Non-pigmented ciliary epithelial cell (primary cell): Measurements from ENCODE around the gene SMIM43.
"Not testable (repeated sequence)": the region's sequence is repeated elsewhere in the genome, so short reads cannot be mapped to it uniquely, and the experiment has no call there.

Experiments
- DNase-seq: peaks from one replicate; pipeline ENCODE4 v3.0.0-alpha.2; 2010; ENCODE audit warnings: low read depth

The SMIM43 gene

DNA sequence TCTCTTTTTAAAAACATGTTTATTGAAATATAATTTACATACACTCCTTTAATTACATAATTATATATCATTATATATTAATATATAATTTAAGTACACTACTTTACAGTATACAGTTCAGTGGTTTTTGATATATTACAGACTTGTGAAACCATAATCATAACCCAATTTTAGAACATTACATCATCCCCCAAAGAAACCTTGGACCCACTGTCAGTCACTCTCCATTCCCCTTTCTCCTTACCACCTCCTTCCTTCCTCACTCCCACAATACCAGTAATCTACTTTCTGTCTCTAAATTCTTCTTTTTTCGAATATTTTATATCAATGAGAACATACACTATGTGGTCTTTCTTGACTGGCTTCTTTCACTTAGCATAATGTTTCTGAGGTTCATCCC lies 18.2 kb upstream of the SMIM43 start:
- no peak for DNase-seq

DNA sequence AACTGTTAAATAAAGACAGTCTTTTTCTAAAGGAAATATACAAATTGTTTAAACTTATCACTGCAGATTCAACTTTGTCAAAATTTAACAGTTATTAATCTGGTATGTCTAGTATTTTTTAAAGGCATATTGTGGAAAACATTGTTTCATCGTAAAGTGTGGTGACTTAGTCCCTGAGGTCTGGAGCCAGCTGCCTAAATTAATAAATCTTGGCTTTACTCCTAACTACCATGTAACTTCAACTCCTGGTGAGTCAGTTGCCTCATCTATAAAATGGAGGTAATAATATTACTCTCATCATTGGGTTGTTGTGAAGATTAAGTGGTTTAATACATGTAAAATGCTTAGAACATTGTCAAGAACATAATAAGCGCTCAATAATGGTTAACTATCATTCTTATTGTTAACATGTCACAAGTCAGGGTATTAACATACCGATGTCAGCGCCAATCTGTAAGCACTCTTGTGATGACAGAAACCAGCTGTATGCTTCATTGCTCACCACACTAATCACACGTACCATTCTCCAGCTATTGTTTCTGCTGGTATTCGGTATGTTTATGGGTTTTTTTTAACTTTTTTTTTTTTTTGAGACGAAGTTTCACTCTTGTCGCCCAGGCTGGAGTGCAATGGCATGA lies 14.1 kb upstream of the SMIM43 start:
- no peak for DNase-seq

DNA sequence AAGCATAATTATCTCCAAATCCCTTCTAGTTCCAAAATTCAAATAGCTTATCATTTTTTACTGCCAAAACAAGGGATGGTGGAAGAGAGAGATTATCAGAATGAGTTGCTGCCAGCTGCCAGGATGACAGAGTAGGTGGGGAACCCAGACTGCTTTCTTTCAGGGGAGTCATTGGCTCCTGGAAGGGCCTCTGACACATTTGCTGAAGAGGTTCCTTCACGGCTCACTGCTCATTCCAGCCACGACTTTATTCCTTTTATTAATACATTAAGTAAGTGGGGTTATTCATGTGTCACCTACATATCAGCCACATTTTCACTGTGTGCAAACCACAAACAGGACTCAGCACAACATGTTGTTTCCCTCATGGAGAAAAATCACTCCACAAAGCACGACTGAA lies 12.7 kb upstream of the SMIM43 start:
- no peak for DNase-seq

DNA sequence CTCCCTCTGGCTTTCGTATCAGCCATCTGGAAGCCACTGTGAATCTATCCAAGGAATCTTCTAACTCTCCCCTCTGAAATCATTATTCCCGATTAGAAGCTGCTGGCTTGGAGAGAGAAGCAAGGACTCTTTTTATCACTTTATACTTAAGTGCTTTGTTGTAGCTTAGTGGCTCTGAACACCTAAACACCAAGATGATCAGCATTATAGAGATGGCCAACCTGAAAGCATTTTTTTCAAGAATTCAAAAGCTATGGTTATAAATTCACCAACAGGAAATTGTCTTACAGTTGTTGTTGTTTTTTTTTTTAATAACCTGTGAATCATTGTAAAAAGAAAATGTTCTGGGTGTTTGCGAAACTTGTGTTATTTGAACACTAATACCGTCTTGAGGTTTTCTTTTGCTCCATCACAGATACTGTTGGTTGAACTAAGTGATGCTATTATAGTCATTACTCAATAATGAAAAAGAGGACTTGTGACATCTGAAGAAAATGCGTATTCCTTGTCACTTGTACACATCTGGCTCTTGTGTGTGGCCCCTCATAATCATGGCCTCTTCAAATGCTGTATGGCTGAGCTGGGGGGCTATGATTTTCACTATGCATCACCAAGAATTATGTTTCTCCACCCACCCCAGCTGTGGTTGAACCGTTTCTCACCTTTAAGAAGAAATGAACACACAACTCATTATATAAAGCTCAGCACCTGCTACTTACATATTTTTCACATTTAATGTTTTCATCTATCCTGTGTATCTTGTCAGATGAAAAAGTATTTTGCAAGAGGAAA lies 11.8 kb upstream of the SMIM43 start:
- DNase-seq, result no peak

DNA sequence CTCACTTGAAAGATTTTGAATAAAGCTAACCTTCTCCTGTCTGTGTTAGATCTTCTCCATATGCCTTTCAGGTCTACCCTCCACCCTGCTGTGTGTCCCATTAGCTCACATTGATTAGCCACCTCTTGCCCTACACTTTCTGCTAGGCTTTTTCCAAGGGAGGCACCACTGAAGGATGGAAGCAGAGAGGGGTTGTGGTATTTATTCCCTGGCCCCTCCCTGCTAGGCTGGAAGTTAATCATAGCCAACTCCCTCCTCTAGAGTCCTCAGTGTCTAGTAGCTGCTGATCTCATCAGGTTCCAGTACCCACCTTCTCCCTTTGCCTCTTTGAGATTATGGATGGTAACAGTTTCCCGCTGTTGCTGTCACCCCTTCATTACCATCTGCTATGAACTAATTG lies 8.9 kb upstream of the SMIM43 start:
- DNase-seq, result no peak

DNA sequence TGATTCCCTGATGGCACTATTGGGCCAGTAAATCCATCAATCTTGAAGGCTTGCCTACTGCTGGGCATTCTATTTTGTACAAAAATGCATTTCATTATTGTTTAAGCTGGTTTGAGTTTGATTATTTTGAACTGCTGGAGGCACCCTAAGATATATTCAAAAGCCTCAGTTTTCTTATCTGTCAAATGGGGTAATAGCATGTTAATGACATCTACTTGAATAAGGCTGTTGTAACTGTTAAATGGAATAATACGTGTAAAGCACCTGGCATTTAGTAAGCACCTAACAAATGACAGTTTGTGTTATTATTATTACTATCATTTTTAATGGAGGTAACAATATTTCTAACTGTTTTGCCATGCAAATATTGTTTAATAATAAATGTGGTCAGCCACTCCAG lies 6.9 kb upstream of the SMIM43 start:
- DNase-seq, result no peak

DNA sequence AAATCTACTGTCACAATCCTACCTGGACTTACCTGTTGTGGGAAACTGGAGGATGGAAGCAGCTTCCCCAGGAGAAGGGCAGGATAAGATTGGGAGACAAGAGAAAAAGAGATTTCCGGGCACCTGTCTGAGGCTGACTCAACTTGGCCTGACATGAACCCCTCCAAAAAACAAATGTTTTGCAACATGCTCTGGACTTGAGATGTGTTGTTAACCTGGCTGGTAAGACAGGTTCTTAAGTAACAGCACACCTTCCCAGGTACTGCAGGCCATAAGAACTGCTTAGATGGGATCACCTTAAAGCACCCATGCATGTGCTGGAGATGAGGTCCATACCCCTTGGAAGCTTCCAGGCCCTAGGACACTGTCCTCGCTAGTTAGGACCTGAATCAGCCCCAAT lies 4.4 kb upstream of the SMIM43 start:
- no peak for DNase-seq

DNA sequence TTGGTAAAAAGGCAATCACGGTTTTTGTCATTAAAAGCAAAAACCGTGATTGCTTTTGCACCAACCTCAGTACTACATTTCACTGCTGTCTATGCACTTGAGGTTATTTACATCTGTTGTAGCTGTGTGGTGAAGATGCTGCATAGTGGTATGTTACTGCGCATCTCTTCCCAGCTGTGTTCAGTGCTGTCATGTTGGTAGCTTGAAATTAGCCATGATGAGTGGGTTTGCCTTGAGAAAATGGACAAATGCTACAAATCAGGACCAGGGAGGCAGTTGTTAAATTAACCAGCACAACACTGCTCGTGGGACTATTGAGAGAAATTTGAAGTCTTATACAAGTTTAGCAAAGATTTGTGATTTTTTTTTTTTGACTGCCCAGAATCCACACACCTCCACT lies 2.2 kb upstream of the SMIM43 start:
- no peak for DNase-seq

DNA sequence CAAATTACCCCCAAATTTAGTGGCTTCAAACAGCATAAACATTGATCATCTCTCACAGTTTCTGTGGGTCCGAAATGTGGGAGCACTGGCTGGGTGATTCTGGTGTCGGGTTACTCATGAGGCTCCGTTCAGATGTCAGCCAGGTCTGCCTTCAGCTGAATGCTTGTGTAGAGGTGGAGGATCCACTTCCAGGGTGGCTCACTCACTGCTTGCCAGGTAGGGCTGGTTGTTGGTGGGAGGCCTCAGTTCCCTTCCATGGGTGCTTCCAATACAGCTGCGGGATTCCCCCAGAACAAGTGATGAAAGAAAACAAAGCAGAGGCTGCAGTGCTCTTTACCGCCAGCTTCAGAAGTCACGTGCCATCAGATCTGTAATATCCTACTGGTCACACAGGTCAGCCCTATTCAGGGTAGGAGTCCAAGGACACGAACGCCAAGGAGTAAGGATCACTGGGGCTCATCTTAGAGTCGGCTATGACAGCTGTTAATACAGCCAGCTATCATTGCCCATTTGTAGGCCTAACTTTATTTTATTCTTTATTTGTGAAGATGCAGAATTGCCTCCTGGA lies 1.1 kb upstream of the SMIM43 start:
- no peak for DNase-seq

DNA sequence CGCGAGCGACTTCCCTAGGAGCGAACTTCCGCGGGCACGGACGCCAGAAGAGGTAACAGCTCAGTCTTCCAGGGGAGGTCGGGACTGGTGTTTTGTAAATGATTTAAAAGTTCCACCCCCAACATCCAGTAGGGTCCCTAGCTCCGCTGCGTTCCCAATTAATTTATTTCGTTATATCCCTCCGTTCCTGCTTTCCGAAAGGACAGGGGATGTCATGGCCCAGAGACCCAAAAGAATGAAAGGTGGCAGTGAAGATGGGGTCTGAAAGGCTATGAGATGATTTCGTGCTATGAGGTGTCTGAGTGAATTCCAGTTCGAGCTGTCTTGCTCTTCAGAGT lies 373 bp upstream of the SMIM43 start:
- DNase-seq, result no peak

DNA sequence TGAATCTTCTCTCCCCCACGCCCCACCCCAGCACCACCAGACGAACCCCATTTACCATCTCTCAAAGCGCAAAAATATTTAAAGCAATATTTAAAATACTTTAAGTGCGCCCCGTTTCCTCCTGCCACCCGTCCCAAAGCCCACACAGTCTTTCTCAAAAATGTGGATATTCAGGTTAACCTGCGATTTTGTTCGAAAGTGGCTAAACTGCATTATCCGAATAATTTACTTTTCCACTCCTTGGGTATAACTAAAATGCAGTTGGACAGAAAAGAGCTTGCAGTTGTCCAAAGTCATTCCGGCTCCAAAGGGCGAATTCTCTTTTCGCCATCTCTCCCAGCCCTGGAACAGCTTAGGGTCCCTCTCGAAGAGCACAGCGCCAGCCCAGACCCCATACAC lies 662 bp downstream of the SMIM43 start:
- no peak for DNase-seq

DNA sequence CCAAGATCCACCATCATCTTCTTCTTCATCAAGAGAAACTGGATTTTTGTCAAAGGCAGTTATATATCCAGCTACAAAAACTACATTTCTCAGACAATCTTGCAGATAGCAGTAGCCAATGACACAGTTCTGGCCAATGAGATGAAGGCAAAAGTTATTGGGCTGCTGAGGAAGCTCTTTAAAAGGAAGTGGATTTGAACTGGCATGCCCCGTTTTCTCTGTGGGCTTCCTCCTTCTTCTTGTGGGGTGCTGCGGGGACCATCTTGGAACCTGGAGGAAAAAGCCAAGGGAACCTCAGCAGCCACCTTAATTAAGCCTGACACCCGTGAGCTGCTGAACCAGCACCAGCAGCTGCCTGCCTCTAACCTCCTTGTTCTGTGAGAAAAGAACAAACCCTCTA lies 4.8 kb downstream of the SMIM43 start:
- no peak for DNase-seq

DNA sequence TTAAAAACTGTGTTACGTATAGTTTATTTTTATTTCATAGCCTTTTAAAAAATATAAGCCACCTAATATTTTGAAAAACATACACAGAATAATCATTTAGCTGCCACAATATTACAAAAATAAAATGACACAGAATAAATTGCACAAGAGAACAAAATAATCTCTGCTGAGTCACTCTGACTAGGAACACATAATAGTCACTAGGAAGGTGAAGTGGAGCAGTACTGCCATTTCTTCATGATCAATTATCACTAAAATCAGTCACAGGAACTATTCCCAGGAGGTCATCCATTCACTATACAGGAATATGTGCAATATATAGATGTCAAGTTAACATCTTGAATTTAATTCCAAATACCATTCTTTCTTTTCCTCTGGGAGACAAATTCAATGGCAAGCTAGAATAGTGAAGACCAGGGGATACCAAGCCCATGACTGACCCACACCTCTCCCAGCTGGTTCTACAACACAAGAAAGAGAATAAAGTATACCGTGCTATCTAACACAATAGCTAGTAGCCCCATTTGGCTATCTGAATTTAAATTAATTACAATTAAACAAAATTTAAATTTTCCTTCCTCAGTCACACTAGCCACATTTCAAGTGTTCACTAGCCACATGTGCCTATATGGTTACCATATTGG lies 5.9 kb downstream of the SMIM43 start:
- DNase-seq, result no peak

DNA sequence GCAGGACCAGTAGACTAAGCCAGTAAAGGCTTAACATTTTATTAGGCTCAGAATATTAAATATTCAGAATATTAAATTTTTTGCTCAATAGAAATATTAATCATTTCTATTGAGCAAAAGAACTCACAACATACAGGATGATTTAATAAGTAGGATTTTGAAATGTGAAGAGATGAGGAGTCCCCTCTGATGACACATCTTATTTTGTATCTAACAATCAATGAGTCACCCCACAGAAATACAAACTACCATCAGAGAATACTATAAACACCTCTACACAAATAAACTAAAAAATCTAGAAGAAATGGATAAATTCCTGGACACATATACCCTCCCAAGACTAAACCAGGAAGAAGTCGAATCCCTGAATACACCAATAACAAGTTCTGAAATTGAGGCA lies 12.8 kb downstream of the SMIM43 start:
- not testable (repeated sequence) for DNase-seq

DNA sequence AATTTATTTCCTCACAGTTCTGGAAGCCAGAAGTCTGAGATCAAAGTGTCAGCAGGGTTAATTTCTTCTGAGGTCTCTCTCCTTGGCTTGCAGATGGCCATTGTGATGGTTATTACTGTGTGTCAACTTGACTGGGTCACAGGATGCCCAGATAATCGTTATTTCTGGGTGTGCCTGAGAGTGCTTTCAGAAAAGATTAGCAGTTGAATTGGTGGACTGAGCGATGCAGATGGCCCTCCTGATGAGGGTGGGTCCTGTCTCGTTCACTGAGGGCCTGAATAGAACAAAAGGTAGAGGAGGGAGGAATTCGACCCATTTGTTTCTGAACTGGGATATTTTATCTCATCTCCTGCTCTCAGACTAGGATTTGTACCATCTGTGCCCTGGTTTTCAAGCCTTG lies 15.7 kb downstream of the SMIM43 start:
- no peak for DNase-seq

DNA sequence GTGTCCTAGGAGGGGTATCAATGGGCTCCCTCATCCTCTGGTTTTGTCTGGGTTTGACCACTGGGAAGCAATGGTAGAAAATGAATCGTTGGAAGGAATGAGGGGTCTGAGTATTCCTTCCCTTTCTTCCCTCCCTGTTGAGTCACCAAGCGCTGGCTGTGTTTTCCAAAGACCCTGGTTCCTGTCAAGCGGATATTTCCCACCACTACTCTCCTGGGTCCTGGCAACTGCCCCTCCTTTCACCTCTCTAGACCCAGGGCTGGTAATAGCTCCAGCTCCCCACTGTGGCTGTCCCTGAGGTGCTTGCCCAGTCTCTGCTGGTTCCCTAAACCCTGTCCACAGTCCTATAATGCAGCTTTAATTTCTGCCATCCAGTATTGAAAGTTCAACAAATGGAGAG lies 22.2 kb downstream of the SMIM43 start:
- DNase-seq, result no peak

DNA sequence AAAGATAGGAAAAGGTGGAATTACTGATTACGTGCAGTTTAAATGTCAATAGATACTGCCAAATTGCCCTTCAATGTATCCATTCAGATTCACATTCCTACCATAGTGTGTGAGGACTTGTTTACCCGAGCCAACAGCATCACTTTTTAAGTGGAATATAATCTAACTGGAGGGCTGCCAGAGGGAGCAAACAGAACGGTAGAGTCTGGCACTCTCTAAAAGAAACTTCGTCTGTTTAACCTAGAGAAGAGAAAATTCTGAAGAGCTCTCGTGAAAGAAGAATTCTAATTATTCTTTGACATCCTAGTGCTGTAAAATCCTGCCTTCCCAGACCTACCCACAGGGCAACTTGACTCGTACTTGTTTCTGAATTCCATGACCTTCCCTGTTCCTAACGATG lies 23.2 kb downstream of the SMIM43 start:
- no peak for DNase-seq

DNA sequence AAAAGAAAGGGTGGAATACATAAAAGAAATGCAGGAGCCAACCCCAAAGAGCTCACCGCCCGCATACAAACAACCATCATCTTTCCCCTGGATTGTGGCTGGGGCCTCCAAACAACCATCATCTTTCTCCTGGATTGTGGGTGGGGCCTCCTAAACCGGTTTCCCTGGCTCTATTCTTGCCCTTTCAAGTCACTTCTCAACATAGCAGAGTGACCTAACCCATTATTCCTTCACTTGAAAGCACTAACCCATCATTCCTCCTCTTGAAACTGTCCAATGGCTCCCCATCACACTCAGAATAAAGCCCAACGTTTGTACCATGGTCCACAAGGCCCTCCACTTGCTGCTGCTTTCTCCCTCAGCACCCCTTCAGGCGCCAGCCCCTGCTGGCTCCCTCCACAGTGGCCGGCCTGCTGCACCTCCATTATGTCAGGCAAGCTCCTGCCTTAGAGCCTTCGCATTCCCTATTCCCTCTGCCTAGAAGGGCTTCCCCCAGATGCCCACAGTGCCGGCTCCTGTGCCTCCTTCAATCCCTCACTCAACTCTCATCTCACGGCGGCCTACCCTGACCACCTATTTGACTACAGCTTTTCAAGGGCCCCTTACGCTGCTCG lies 24.1 kb downstream of the SMIM43 start:
- DNase-seq, result no peak

DNA sequence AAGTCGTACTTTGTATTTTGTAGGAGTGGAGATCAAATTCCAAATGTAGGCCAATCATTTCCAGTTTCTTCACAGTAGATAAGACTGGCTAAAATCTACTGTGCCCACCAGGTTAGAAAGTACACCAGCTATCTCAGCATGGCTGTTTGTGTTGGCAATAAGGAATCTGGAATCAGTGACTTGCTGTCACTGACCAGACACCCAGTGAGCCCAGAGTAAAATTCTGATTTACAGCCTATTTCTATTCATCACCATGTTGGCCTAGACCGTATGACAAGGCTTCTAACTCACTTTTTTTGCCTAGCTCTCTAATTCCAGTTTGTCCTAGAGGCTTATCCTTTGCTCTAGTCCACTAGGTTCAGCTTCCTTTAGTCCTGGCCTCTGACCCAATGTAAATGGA lies 25.4 kb downstream of the SMIM43 start:
- no peak for DNase-seq

DNA sequence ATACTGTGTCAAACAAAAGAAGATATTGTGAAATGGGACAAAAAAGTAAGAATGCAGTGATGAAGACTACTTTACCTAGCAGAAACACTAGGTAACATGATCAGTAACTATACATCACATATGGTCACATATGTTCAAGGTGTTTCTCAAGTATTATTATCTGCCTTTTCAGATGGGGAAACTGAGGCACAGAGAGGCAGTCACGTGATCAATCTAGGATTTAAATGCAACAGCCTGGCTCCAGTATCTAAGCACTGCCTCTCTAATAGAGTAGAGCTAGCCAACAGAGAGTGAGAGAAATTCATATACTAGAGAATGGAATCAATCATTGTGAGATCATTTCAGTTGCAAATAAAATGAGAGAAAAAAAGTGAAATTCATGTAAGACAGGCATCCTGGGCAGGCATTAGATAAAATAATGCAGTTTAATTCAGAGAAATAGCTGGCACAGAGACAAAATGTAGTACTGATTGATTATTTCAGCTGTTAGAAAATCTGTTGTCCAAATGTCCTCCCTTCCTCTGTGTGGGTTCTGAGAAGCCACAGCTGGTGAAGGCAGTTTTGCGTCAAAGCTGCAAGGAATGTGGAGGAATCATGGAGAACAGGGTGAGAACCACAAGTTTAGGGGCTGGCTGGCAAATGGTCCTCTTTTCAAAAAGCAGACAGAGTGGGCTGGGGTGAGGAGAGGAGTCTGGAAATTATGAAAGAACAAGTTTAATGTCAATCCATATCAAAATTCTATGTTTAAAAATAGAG lies 26.0 kb downstream of the SMIM43 start:
- DNase-seq, result peak; percentile 52

DNA sequence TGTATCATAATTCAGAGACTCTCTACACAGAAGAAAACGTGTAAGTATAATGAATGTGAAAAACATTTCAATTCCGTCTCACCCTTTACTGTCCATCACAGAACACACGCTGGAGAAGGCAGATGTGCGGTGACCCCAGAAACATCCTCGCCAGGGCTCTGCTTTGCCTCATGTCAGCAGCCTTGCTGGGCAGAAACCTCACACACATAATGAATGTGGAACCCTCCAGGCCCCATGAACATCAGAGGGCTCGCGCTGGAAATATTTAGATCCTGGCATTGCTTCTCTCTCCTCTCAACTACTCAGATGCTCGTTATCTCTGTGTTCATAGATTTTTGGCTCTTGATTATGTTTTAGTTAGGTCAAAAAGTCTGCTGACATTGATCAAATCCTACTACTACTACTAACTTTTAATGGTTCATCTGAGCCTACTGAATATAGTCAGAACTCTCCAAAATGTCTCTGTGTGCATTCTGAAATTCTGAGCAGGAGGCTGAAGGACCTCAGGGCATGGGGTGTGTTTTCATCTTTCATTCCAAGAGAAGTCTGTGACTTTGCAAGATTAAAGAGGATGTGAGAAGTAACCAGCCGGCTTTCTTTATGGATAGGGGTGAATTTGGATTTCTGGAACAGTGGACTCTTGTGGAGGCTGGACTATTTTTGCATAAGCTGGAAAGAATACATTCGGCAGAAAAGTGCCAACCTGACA lies 27.0 kb downstream of the SMIM43 start:
- no peak for DNase-seq
